ENCODE data around the gene ZBTB40. TPM values are rescaled to one million over a fixed set of nuclear protein-coding genes. Genes with fewer than 3 reads are reported as not detected.

The ZBTB40 gene
- total RNA-seq, 1 experiment from 2014 or later, result 25.3 TPM

GRCh38 chr1:22508329-22508728 is 56.7 kb downstream of the ZBTB40 start:
- Histone ChIP-seq H3K36me3 (ENCODE audit: insufficient read depth, low read length, poor library complexity, severe bottlenecking) (peaks cover 38% of the 10 kb centered on the region), H3K4me3 (ENCODE audit: low read depth, low read length, poor library complexity, severe bottlenecking) (no peak overlapping the region), H3K9me3 (ENCODE audit: low read depth, low read length, poor library complexity, severe bottlenecking) (no peaks in the 10 kb centered on the region), H3K4me1 (ENCODE audit: insufficient read depth, low read length, poor library complexity, severe bottlenecking) (no peaks in the 10 kb centered on the region), H3K27me3 (replicated peaks; ENCODE audit: insufficient read depth, low read depth, low read length, poor library complexity) (no peaks in the 10 kb centered on the region), H3K27ac (ENCODE audit: low read depth, low read length, poor library complexity, severe bottlenecking) (no peak overlapping the region)
- POLR2A ChIA-PET (ENCODE audit: low non-redundant PET), result no interaction called here
- CTCF ChIA-PET, result no interaction called here
- intact Hi-C loops (cut with micrococcal nuclease; ENCODE audit: unreplicated experiment), result no loop called here
- no peak for DNase-seq (ENCODE audit: low spot score)
- no TSS peak for BruUV-seq (replicated peaks)
- TF ChIP-seq, protein P1, sequence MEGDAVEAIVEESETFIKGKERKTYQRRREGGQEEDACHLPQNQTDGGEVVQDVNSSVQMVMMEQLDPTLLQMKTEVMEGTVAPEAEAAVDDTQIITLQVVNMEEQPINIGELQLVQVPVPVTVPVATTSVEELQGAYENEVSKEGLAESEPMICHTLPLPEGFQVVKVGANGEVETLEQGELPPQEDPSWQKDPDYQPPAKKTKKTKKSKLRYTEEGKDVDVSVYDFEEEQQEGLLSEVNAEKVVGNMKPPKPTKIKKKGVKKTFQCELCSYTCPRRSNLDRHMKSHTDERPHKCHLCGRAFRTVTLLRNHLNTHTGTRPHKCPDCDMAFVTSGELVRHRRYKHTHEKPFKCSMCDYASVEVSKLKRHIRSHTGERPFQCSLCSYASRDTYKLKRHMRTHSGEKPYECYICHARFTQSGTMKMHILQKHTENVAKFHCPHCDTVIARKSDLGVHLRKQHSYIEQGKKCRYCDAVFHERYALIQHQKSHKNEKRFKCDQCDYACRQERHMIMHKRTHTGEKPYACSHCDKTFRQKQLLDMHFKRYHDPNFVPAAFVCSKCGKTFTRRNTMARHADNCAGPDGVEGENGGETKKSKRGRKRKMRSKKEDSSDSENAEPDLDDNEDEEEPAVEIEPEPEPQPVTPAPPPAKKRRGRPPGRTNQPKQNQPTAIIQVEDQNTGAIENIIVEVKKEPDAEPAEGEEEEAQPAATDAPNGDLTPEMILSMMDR (conservative IDR thresholded peaks at IDR 0.05; ENCODE audit: low read depth, low read length), result no peak
- TF ChIP-seq EZH2 (IDR thresholded peaks at IDR 0.05; ENCODE audit: borderline replicate concordance, low read depth, low read length, poor library complexity, severe bottlenecking), result no peak

- TF ChIP-seq EZH2 (IDR thresholded peaks at IDR 0.05; ENCODE audit: borderline replicate concordance, low read depth, low read length, poor library complexity, severe bottlenecking), result no peak
- TF ChIP-seq, protein P1 (conservative IDR thresholded peaks at IDR 0.05; ENCODE audit: low read depth, low read length), result no peak
- Histone ChIP-seq H3K4me3 (ENCODE audit: low read depth, low read length, poor library complexity, severe bottlenecking) (no peak overlapping the region), H3K27me3 (replicated peaks; ENCODE audit: insufficient read depth, low read depth, low read length, poor library complexity) (no peaks in the 10 kb centered on the region), H3K9me3 (ENCODE audit: low read depth, low read length, poor library complexity, severe bottlenecking) (no peaks in the 10 kb centered on the region), H3K36me3 (ENCODE audit: insufficient read depth, low read length, poor library complexity, severe bottlenecking) (peaks cover 38% of the 10 kb centered on the region), H3K4me1 (ENCODE audit: insufficient read depth, low read length, poor library complexity, severe bottlenecking) (no peaks in the 10 kb centered on the region), H3K27ac (ENCODE audit: low read depth, low read length, poor library complexity, severe bottlenecking) (no peak overlapping the region)
- DNase-seq (ENCODE audit: low spot score), result no peak
- ChIA-PET POLR2A (ENCODE audit: low non-redundant PET) (no interaction called here), CTCF (no interaction called here)
- intact Hi-C loops (cut with micrococcal nuclease; ENCODE audit: unreplicated experiment), result no loop called here
- BruUV-seq (replicated peaks), result no TSS peak
These were observed 57.3 kb downstream of the ZBTB40 start for GRCh38 chr1:22508991-22509390.

- no peaks in the 10 kb centered on the region for H3K4me1 ChIP-seq (ENCODE audit: insufficient read depth, low read length, poor library complexity, severe bottlenecking)
- no TSS peak for BruUV-seq (replicated peaks)
- H3K36me3 ChIP-seq (ENCODE audit: insufficient read depth, low read length, poor library complexity, severe bottlenecking), result peaks cover 38% of the 10 kb centered on the region
- intact Hi-C loops (cut with micrococcal nuclease; ENCODE audit: unreplicated experiment), result no loop called here
- no peaks in the 10 kb centered on the region for H3K27me3 ChIP-seq (replicated peaks; ENCODE audit: insufficient read depth, low read depth, low read length, poor library complexity)
- no peak overlapping the region for H3K4me3 ChIP-seq (ENCODE audit: low read depth, low read length, poor library complexity, severe bottlenecking)
- H3K9me3 ChIP-seq (ENCODE audit: low read depth, low read length, poor library complexity, severe bottlenecking), result no peaks in the 10 kb centered on the region
- DNase-seq (ENCODE audit: low spot score), result no peak
- no peak for TF ChIP-seq EZH2 (IDR thresholded peaks at IDR 0.05; ENCODE audit: borderline replicate concordance, low read depth, low read length, poor library complexity, severe bottlenecking)
- TF ChIP-seq, protein P1 (conservative IDR thresholded peaks at IDR 0.05; ENCODE audit: low read depth, low read length), result no peak
- ChIA-PET CTCF (no interaction called here), POLR2A (ENCODE audit: low non-redundant PET) (no interaction called here)
- H3K27ac ChIP-seq (ENCODE audit: low read depth, low read length, poor library complexity, severe bottlenecking), result no peak overlapping the region
These were observed 58.2 kb downstream of the ZBTB40 start for GRCh38 chr1:22509815-22510214.
